ENCODE measurements around the gene TMEM30A.

Gene TMEM30A

GRCh38 chr6:75261299-75261698 lies 23.3 kb downstream of the TMEM30A start:
- Histone ChIP-seq H3K9me3 (ENCODE audit: insufficient read depth, low read length) (no peaks in the 10 kb centered on the region), H3K79me2 (ENCODE audit: insufficient read depth, low read length) (peaks cover 22% of the 10 kb centered on the region), H3K4me3 (ENCODE audit: insufficient read depth, low read length, poor library complexity, severe bottlenecking) (no peak overlapping the region), H3K36me3 (ENCODE audit: low read length) (peaks cover 40% of the 10 kb centered on the region), H3K4me2 (ENCODE audit: low read depth, low read length, poor library complexity, severe bottlenecking) (no peak overlapping the region), H3K9ac (ENCODE audit: low read length) (no peak overlapping the region), H4K20me1 (ENCODE audit: low read depth, low read length) (peaks cover 3% of the 10 kb centered on the region; the same call in 1 of the 2 replicates), H3F3A (ENCODE audit: insufficient read depth) (no peaks in the 10 kb centered on the region), H2AFZ (ENCODE audit: low read depth, low read length, severe bottlenecking) (no peak overlapping the region), H3K27ac (ENCODE audit: low read depth, low read length) (no peak overlapping the region), H3K27me3 (ENCODE audit: low read length) (no peaks in the 10 kb centered on the region), H3K9me2 (replicated peaks; ENCODE audit: insufficient read depth, low read length) (no peaks in the 10 kb centered on the region)
- TF ChIP-seq CTCF (IDR thresholded peaks at IDR 0.05; ENCODE audit: insufficient read depth, low read length, poor library complexity, severe bottlenecking) (no peak), EZH2phosphoT487 (conservative IDR thresholded peaks at IDR 0.05; ENCODE audit: low read length) (no peak)

GRCh38 chr6:75257343-75258087 lies 27.1 kb downstream of the TMEM30A start:
- no peak overlapping the region for H3K4me3 ChIP-seq (ENCODE audit: insufficient read depth, low read length, poor library complexity, severe bottlenecking)
- no peaks in the 10 kb centered on the region for H3K9me2 ChIP-seq (replicated peaks; ENCODE audit: insufficient read depth, low read length)
- H3K27me3 ChIP-seq (ENCODE audit: low read length): no peaks in the 10 kb centered on the region
- no peaks in the 10 kb centered on the region for H4K20me1 ChIP-seq (ENCODE audit: low read depth, low read length)
- TF ChIP-seq CTCF (IDR thresholded peaks at IDR 0.05; ENCODE audit: insufficient read depth, low read length, poor library complexity, severe bottlenecking) (no peak), EZH2phosphoT487 (conservative IDR thresholded peaks at IDR 0.05; ENCODE audit: low read length) (no peak)
- 0 out of 2 replicates have a peak, but pooled peaks cover 10% of the 10 kb centered on the region for H3K79me2 ChIP-seq (ENCODE audit: insufficient read depth, low read length)
- no peak overlapping the region for H3K27ac ChIP-seq (ENCODE audit: low read depth, low read length)
- no peak overlapping the region for H2AFZ ChIP-seq (ENCODE audit: low read depth, low read length, severe bottlenecking)
- no peak overlapping the region for H3K4me2 ChIP-seq (ENCODE audit: low read depth, low read length, poor library complexity, severe bottlenecking)
- H3K9ac ChIP-seq (ENCODE audit: low read length): no peak overlapping the region
- no peaks in the 10 kb centered on the region for H3F3A ChIP-seq (ENCODE audit: insufficient read depth)
- H3K36me3 ChIP-seq (ENCODE audit: low read length): peaks cover 36% of the 10 kb centered on the region
- no peaks in the 10 kb centered on the region for H3K9me3 ChIP-seq (ENCODE audit: insufficient read depth, low read length)

- Histone ChIP-seq H3K27ac (ENCODE audit: low read depth, low read length) (no peak overlapping the region), H3K36me3 (ENCODE audit: low read length) (peaks cover 5% of the 10 kb centered on the region; the same call in 1 of the 2 replicates), H3K79me2 (ENCODE audit: insufficient read depth, low read length) (no peaks in the 10 kb centered on the region), H3K27me3 (ENCODE audit: low read length) (no peaks in the 10 kb centered on the region), H4K20me1 (ENCODE audit: low read depth, low read length) (no peaks in the 10 kb centered on the region), H3K9me3 (ENCODE audit: insufficient read depth, low read length) (no peaks in the 10 kb centered on the region), H3K9me2 (replicated peaks; ENCODE audit: insufficient read depth, low read length) (no peaks in the 10 kb centered on the region), H2AFZ (ENCODE audit: low read depth, low read length, severe bottlenecking) (no peak overlapping the region), H3K4me2 (ENCODE audit: low read depth, low read length, poor library complexity, severe bottlenecking) (no peak overlapping the region), H3K4me3 (ENCODE audit: insufficient read depth, low read length, poor library complexity, severe bottlenecking) (no peak overlapping the region), H3K9ac (ENCODE audit: low read length) (no peak overlapping the region), H3F3A (ENCODE audit: insufficient read depth) (no peaks in the 10 kb centered on the region)
- no peak for TF ChIP-seq EZH2phosphoT487 (conservative IDR thresholded peaks at IDR 0.05; ENCODE audit: low read length)
Observed at GRCh38 chr6:75250552-75250951, 34.0 kb downstream of the TMEM30A start.

GRCh38 chr6:75249837-75250236 lies 34.8 kb downstream of the TMEM30A start:
- H3K9me2 ChIP-seq (replicated peaks; ENCODE audit: insufficient read depth, low read length): no peaks in the 10 kb centered on the region
- H3K27me3 ChIP-seq (ENCODE audit: low read length): no peaks in the 10 kb centered on the region
- no peak overlapping the region for H3K4me3 ChIP-seq (ENCODE audit: insufficient read depth, low read length, poor library complexity, severe bottlenecking)
- H3K9me3 ChIP-seq (ENCODE audit: insufficient read depth, low read length): no peaks in the 10 kb centered on the region
- H3K9ac ChIP-seq (ENCODE audit: low read length): no peak overlapping the region
- H2AFZ ChIP-seq (ENCODE audit: low read depth, low read length, severe bottlenecking): no peak overlapping the region
- no peaks in the 10 kb centered on the region for H3K79me2 ChIP-seq (ENCODE audit: insufficient read depth, low read length)
- H4K20me1 ChIP-seq (ENCODE audit: low read depth, low read length): no peaks in the 10 kb centered on the region
- no peak overlapping the region for H3K4me2 ChIP-seq (ENCODE audit: low read depth, low read length, poor library complexity, severe bottlenecking)
- H3K27ac ChIP-seq (ENCODE audit: low read depth, low read length): no peak overlapping the region
- TF ChIP-seq CTCF (IDR thresholded peaks at IDR 0.05; ENCODE audit: insufficient read depth, low read length, poor library complexity, severe bottlenecking): no peak
- TF ChIP-seq EZH2phosphoT487 (conservative IDR thresholded peaks at IDR 0.05; ENCODE audit: low read length): no peak
- H3F3A ChIP-seq (ENCODE audit: insufficient read depth): no peaks in the 10 kb centered on the region
- peaks cover under 1% of the 10 kb centered on the region; the same call in 1 of the 2 replicates for H3K36me3 ChIP-seq (ENCODE audit: low read length)
